HG03108 (cell line): ENCODE results near the gene ACVRL1.

Experiments
- ATAC-seq: cut with Tn5 transposase; IDR thresholded peaks from one replicate; pipeline ENCODE4 v1.9.1; 2021; ENCODE audit warnings: moderate library complexity; ENCODE audit not compliant: unreplicated experiment

ACVRL1 gene

GRCh38 chr12:51907083-51907855 lies at the start of gene ACVRL1:
Gene ACVRL1, plus strand, starts transcription at chr12:51907504. Its CDS starts 4,971 bp downstream, at chr12:51912475.
- no peak for ATAC-seq

GRCh38 chr12:51860986-51861385 lies 46.3 kb upstream of the ACVRL1 start:
- no peak for ATAC-seq

- ATAC-seq, result no peak
These were observed 44.4 kb upstream of the ACVRL1 start for GRCh38 chr12:51862947-51863346.

- no peak for ATAC-seq
These were observed 43.9 kb upstream of the ACVRL1 start for GRCh38 chr12:51863363-51863932.

DNA sequence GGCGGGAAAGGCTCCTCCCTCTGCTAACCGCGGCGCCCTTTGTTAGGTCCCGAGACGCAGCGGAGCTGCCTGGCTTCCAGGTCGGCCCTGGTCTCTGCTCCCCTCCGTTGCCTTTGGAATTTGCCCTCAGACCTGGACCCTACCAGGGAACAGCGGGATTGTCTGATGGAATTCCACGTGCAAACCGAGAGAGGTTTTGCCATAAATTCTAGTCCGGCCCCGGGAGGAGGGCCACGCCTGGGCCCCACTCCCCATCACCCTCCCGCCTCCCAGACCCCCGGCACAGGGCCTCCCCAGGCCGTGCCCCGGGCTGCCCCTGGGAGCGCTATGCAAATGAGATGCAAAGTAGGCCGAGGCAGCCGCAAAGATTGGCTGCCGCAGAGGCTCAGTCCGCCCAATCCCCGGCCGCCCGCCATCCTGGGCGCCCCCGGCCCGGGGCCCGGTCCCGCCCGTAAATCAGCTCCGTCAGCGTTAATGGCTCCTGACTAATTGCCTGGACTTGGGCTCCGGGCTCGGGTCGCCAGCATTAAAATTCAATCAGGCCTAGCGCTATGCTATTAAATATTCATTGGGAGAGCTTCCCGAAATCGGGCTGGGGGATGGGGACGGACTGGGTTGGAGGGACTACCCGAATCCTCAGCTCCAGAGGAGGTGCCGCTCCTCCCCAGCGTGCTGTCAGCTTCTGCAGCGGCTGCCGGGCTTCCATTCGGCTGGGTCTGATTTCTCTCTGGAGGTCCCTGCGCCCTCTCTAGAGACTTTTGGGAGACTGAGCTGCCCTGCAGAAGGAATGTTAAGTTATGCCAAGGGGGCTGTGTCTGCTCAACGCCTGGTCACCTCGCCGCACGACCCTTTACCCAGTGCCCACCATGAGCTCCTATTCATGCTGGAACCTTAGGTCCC lies 43.1 kb upstream of the ACVRL1 start:
- no peak for ATAC-seq

DNA sequence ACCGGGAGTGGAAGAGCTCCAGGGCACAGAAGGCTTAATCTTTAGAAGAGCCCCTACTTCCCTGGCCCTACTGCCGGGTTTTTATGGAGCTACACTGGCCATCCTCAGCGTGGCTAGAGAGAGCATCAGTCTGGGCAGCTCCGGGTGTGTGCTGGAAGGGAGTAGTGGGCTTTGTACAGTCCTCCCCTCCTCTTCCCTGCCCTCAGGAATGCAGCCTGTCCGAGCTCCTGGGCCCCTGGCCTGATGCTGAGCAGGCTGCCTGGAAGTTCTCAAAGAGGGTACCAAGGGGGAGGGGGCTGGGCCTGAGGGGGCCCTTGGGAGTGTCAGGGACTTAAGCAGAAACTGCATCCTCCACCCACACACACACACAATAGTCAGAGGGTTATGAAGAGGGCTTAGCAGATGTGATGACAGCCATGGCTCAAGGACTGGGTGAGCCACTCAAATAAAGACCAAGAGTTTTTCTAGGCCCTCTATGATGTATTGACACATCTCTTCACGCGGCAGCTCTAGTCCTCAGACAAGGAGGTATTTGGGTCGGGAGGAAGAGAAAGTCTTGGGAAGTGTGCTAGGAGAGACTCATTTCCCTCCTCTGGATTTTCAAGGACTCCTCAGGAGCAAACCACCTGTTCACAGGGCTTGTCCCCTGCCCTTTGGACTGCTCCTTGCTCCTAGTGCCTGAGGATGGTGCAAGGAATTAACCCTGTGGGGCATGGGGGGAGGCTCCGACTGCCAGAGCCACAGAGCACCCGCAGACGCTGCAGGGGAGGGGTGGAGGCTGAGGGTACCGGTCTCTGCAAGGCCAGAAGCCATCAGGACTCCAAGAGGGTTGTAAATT lies 42.3 kb upstream of the ACVRL1 start:
- no peak for ATAC-seq

DNA sequence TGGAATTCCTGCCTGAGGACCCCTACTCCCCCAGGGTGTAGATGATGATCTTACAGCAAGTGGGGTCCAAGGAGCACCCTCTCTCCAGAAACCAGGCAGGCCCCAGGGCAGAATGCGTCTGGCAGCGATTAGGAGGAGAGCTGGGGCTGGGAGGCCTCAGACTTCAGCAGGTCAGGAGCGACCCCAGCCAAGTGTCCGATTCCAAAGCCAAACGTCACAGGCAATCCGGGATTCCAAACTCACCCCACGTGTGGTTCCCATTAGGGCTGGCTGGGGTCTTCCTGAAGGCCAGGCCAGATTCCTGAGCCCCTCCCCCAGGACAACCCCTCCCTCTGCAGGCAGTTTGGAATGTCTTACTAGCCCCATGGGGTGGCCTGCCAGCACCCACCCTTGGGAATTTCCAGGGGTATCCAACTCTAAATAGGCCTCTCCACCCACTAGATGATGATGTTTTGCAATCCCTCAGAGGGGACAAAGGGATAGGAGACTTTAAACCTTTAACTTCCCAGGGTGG lies 41.5 kb upstream of the ACVRL1 start:
- no peak for ATAC-seq

DNA sequence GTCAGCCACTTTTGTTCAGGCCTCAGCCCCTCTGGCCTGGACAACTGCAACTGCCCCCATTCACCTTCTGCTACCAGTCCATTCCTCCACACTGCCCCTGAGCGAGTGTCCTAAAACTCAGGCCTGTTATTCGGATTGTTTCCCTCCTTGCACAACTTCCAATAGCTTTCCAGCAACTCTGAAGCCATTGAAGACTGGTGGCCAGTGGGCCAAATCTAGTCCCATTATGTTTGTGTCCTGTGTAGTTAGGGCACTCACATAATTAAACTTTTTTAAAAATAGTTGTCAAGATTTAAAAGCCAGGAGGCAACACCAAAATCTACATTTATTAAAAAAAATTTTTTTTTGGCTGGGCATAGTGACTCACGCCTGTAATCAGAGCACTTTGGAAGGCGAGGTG lies 41.0 kb upstream of the ACVRL1 start:
- ATAC-seq, result no peak

GRCh38 chr12:51866762-51867161 lies 40.5 kb upstream of the ACVRL1 start:
- no peak for ATAC-seq

DNA sequence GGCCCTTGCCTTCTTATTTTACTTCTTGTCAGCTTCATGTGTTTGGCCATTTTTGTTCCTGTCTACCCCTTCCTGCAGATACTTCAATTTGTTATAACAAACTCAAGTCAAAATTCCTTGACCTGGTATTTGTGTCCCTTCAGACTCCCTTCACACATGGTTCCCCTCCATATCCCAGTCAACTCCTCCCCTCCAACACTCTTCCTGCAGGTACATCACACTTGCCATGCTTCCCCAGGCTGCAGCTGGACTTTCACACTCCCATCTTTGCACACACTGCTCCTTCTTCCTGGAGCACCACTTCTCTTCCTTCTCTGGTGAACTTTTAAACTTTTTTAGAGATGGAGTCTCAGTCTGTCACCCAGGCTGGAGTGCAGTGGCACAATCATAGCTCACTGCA lies 39.9 kb upstream of the ACVRL1 start:
- no peak for ATAC-seq

GRCh38 chr12:51867796-51868428 lies 39.4 kb upstream of the ACVRL1 start:
- no peak for ATAC-seq

- ATAC-seq, result no peak
These were observed 38.3 kb upstream of the ACVRL1 start for GRCh38 chr12:51868821-51869495.

DNA sequence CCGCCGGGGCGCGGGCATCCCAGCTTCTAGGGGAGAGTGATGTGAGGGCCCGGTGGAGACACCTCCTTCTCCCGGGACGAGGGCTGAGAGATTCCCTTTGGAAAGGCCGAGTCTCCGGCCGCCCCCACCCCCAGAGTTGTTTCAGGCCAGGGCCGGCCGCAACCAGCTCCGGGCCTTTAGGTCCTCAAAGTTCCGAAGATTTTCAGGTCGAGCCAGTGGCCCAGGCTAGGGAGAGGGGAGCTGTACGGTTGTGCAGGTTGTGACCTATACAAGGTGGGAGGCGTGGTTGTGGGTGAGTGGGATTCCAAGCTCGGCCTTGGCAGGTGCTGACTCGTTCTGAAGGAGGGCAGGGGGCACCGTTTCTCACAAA lies 37.8 kb upstream of the ACVRL1 start:
- ATAC-seq, result no peak

DNA sequence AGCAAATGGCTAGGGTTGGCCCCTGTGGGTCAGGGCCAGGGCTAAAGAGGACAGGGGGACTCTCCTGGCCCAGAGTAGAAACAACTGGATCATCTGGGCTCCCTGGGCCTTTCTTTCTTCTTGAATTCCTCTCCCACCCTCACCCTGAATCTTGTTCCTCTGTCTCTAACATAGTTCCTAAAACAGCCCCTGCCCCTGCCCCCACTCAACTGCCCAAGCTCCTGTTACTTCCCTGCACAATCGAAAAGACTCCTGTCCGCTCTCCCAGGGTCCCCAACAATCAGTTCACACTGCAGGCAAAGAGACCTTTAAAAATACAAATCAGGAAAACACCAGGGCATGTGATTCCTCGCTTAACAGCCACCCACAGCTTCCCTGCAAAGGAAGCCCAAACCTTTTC lies 37.4 kb upstream of the ACVRL1 start:
- no peak for ATAC-seq

GRCh38 chr12:51870504-51870903 lies 36.8 kb upstream of the ACVRL1 start:
- ATAC-seq, result no peak

DNA sequence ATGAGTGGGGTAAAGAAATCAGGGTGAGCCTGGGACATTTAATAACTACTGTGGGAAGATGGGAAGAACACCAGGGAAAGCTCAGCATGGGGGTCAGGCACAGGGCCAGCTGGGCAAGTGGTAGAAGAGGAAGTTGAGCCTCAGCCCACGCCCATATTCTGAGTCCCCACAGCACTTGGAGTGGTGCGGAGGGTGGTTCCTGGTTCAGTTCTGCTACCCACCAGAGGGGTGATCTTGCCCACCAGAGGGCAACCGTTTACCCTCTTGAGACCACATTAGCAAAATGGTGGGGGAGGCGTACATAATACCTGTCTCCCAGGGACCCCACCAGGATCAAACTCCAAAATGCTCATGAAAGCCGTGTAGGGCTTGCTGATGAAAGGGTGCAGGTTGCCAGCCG lies 36.2 kb upstream of the ACVRL1 start:
- no peak for ATAC-seq

- no peak for ATAC-seq
These were observed 35.2 kb upstream of the ACVRL1 start for GRCh38 chr12:51871918-51872688.

GRCh38 chr12:51872689-51872981 lies 34.7 kb upstream of the ACVRL1 start:
- ATAC-seq, result no peak
